Loucy (cell line): ENCODE results near the gene RAB25.

ENCODE experiments used
- CTCF ChIP-seq: fragments of 200-600 bp; sonication (generic); conservative IDR thresholded peaks from 2 replicates; pipeline ENCODE4 v1.5.1; 2014; ENCODE audit warnings: mild to moderate bottlenecking, antibody characterized with exemption, low read length
- EZH2phosphoT487 ChIP-seq: fragments of 200-600 bp; IDR thresholded peaks from 2 replicates; pipeline ENCODE4 v1.6.1; 2018; ENCODE audit warnings: antibody characterized with exemption, mild to moderate bottlenecking, moderate library complexity, borderline replicate concordance

DNA sequence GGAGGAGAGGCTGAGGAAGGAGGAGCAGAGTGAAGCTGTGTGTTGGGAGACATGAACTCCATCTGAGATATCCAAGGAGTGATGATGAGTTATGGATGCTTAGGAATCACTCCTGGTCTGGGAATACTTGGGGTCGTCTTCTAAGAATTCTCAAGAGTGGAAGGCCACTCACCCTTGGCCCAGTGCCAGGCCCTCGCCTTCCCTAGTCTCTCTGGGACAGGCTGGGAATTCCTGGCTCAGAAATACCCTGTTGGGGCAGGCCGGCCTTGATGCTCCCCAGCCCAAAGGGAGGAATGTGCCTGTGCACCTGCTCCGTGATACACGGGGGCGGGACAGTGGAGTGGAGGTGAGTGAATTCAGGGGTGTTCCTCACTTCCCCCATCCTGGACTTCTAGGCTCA is 40.9 kb downstream of the RAB25 start:
- no peak for TF ChIP-seq CTCF
- no peak for TF ChIP-seq EZH2phosphoT487
